Gastrocnemius medialis (tissue), 4 donors: ENCODE data around the gene HOXB1.
A peak's percentile ranks its signal among the peaks of the same experiment; 100 is the strongest.

Experiments used
- POLR2A ChIP-seq, 2 donors: fragments of 450-650 bp; IDR thresholded peaks; one replicate each; pipeline ENCODE4 v1.6.1; 2017; ENCODE audit warnings: antibody characterized with exemption in 2 of 2, mild to moderate bottlenecking in 2 of 2, moderate library complexity in 2 of 2
- TF ChIP-seq, protein P1 (sequence below), 5 experiments: fragments of 450-650 bp in 3 of 5; fragments of 200-600 bp in 2 of 5; sonication (generic) in 2 of 5; IDR thresholded peaks in 4 of 5; conservative IDR thresholded peaks in 1 of 5; 1 replicate in 4 of 5; 2 replicates in 1 of 5; pipeline ENCODE4 v1.5.1; 2016 to 2019; ENCODE audit warnings: antibody characterized with exemption in 5 of 5, mild to moderate bottlenecking in 3 of 5, moderate library complexity in 3 of 5

DNA sequence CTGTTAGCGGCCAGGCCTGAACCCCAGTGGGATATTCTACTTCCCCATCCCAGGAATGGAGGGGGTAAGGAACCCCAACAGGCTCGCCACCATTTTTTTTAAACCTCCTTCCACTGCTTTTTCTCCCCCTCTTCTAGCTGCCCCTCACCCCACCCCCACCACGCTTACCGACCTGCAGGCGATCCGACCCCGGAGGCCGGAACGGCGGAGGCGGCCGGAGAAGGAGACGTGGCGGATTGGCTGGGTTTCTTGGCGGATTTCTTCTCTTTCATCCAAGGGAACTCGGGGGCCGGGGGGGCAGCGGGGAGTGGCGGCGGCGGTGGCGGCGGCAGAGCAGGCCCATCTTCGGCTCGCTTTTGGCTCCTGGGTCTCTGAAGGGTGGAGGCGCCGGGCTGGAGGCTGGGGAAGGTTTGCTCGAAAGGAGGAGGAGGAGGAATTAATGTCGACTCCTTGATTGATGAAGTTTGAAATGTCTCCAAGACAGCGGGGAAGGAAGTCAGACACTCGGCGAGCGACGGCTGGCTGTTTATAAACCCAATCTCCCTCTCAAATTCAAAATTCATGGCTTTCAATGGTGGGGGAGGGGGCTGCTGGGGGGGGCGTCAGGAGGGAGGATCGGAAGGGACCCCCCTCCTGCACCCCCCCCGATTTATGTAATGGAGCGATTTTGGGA, 13.7 kb upstream of the HOXB1 start:
- peak; percentile 5 to 14 for TF ChIP-seq POLR2A (IDR thresholded peaks at IDR 0.05)
- TF ChIP-seq, protein P1, sequence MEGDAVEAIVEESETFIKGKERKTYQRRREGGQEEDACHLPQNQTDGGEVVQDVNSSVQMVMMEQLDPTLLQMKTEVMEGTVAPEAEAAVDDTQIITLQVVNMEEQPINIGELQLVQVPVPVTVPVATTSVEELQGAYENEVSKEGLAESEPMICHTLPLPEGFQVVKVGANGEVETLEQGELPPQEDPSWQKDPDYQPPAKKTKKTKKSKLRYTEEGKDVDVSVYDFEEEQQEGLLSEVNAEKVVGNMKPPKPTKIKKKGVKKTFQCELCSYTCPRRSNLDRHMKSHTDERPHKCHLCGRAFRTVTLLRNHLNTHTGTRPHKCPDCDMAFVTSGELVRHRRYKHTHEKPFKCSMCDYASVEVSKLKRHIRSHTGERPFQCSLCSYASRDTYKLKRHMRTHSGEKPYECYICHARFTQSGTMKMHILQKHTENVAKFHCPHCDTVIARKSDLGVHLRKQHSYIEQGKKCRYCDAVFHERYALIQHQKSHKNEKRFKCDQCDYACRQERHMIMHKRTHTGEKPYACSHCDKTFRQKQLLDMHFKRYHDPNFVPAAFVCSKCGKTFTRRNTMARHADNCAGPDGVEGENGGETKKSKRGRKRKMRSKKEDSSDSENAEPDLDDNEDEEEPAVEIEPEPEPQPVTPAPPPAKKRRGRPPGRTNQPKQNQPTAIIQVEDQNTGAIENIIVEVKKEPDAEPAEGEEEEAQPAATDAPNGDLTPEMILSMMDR (IDR thresholded peaks at IDR 0.05 in 4 of 5, conservative IDR thresholded peaks at IDR 0.05 in 1 of 5) = no peak
